ENCODE data around the gene MED15. TPM values are rescaled to one million over a fixed set of nuclear protein-coding genes. Genes with fewer than 3 reads are reported as not detected.

Gene MED15
- total RNA-seq, 4 donors from 2014 or later: 36.5 to 90.5 (median 57.2) TPM

GRCh38 chr22:20565079-20565734 lies 57.8 kb downstream of the MED15 start:
- DNase-seq (ENCODE audit: low spot score) (no peak), ATAC-seq (ENCODE audit: low FRiP score) (no peak)
- no peak for TF ChIP-seq CTCF (IDR thresholded peaks at IDR 0.05)

- DNase-seq (ENCODE audit: low spot score): no peak
- no peak for TF ChIP-seq CTCF (IDR thresholded peaks at IDR 0.05)
- ATAC-seq (ENCODE audit: low FRiP score): no peak
Measured at GRCh38 chr22:20565761-20566160, 58.4 kb downstream of the MED15 start.

- TF ChIP-seq CTCF (IDR thresholded peaks at IDR 0.05): no peak
- no peak for DNase-seq (ENCODE audit: low spot score)
- peak; percentile 40 for ATAC-seq (ENCODE audit: low FRiP score)
Measured at GRCh38 chr22:20566420-20567260, 59.2 kb downstream of the MED15 start.

GRCh38 chr22:20567371-20567847 lies 60.0 kb downstream of the MED15 start:
- ATAC-seq (ENCODE audit: low FRiP score) (peak; percentile 14), DNase-seq (ENCODE audit: low spot score) (no peak)
- no peak for TF ChIP-seq CTCF (IDR thresholded peaks at IDR 0.05)

- TF ChIP-seq CTCF (IDR thresholded peaks at IDR 0.05): no peak
- DNase-seq (ENCODE audit: low spot score): no peak
- no peak for ATAC-seq (ENCODE audit: low FRiP score)
Measured at GRCh38 chr22:20567993-20568417, 60.6 kb downstream of the MED15 start.

GRCh38 chr22:20568502-20569058 lies 61.2 kb downstream of the MED15 start:
- ATAC-seq (ENCODE audit: low FRiP score): no peak
- no peak for DNase-seq (ENCODE audit: low spot score)
- no peak for TF ChIP-seq CTCF (IDR thresholded peaks at IDR 0.05)

Measured in omental fat pad (tissue), 4 donors.